Stimulated activated CD8-positive, alpha-beta memory T cell treated with anti-CD3 and anti-CD28 coated beads, Interleukin-7, amount 100 ng/mL, for 24 hours (primary cell): ENCODE results near the gene SUCLG2.
"Not testable (repeated sequence)": the region's sequence is repeated elsewhere in the genome, so short reads cannot be mapped to it uniquely, and the experiment has no call there.

Source experiments
- DNase-seq: peaks from one replicate; pipeline ENCODE4 v3.0.0-alpha.2; 2020; ENCODE audit warnings: low read depth

Gene SUCLG2

GRCh38 chr3:67608034-67608433, 46.4 kb downstream of the SUCLG2 start:
- no peak for DNase-seq

- DNase-seq, result no peak
Measured at GRCh38 chr3:67605377-67605776, 49.0 kb downstream of the SUCLG2 start.

- no peak for DNase-seq
Measured at GRCh38 chr3:67602816-67603215, 51.6 kb downstream of the SUCLG2 start.

- DNase-seq, result no peak
Measured at GRCh38 chr3:67601919-67602608, 52.3 kb downstream of the SUCLG2 start.

- DNase-seq, result no peak
Measured at GRCh38 chr3:67601385-67601784, 53.0 kb downstream of the SUCLG2 start.

- DNase-seq, result no peak
Measured at GRCh38 chr3:67599821-67600220, 54.6 kb downstream of the SUCLG2 start.

GRCh38 chr3:67598814-67599556, 55.4 kb downstream of the SUCLG2 start:
- DNase-seq, result no peak

- no peak for DNase-seq
Measured at GRCh38 chr3:67595424-67595823, 59.0 kb downstream of the SUCLG2 start.

- DNase-seq, result no peak
Measured at GRCh38 chr3:67593761-67594234, 60.6 kb downstream of the SUCLG2 start.

- no peak for DNase-seq
Measured at GRCh38 chr3:67592057-67592456, 62.4 kb downstream of the SUCLG2 start.

GRCh38 chr3:67587811-67588210, 66.6 kb downstream of the SUCLG2 start:
- DNase-seq, result no peak

- DNase-seq, result no peak
Measured at GRCh38 chr3:67587301-67587700, 67.1 kb downstream of the SUCLG2 start.

GRCh38 chr3:67584608-67585007, 69.8 kb downstream of the SUCLG2 start:
- DNase-seq, result not testable (repeated sequence)

- no peak for DNase-seq
Measured at GRCh38 chr3:67580430-67581000, 73.9 kb downstream of the SUCLG2 start.

GRCh38 chr3:67578416-67578815, 76.0 kb downstream of the SUCLG2 start:
- no peak for DNase-seq

GRCh38 chr3:67576441-67576840, 78.0 kb downstream of the SUCLG2 start:
- no peak for DNase-seq

- DNase-seq, result no peak
Measured at GRCh38 chr3:67569324-67569723, 85.1 kb downstream of the SUCLG2 start.

GRCh38 chr3:67567893-67568292, 86.5 kb downstream of the SUCLG2 start:
- no peak for DNase-seq

- DNase-seq, result no peak
Measured at GRCh38 chr3:67564973-67565372, 89.4 kb downstream of the SUCLG2 start.

- DNase-seq, result no peak
Measured at GRCh38 chr3:67564008-67564407, 90.4 kb downstream of the SUCLG2 start.

GRCh38 chr3:67561667-67562394, 92.6 kb downstream of the SUCLG2 start:
- DNase-seq, result no peak

- no peak for DNase-seq
Measured at GRCh38 chr3:67561266-67561665, 93.1 kb downstream of the SUCLG2 start.
